Stomach smooth muscle (tissue), 2 donors: ENCODE measurements around the gene PICK1.
A peak's percentile ranks its signal among the peaks of the same experiment; 100 is the strongest.

ENCODE experiments used
- H3K27ac ChIP-seq: one replicate; pipeline ENCODE4 v1.7.0; 2013; ENCODE audit warnings: mild to moderate bottlenecking, low read length, inconsistent platforms
- H3K27me3 ChIP-seq, 2 donors: one replicate each; pipeline ENCODE4 v1.7.0; 2013; ENCODE audit warnings: low read length in 2 of 2; ENCODE audit not compliant: insufficient read depth in 2 of 2, control insufficient read depth in 1 of 2
- H3K36me3 ChIP-seq, 2 donors: one replicate each; pipeline ENCODE4 v1.7.0; 2013; ENCODE audit warnings: low read length in 2 of 2; ENCODE audit not compliant: control insufficient read depth in 2 of 2, insufficient read depth in 2 of 2
- H3K4me1 ChIP-seq: one replicate; pipeline ENCODE4 v1.7.0; 2013; ENCODE audit warnings: low read length; ENCODE audit not compliant: control insufficient read depth, insufficient read depth
- H3K4me3 ChIP-seq, 2 donors: one replicate each; pipeline ENCODE4 v1.7.0; 2013; ENCODE audit warnings: low read length in 2 of 2
- H3K9ac ChIP-seq, 2 donors: one replicate each; pipeline ENCODE4 v1.7.0; 2013; ENCODE audit warnings: low read length in 2 of 2, mild to moderate bottlenecking in 1 of 2
- H3K9me3 ChIP-seq, 2 donors: one replicate each; pipeline ENCODE4 v1.7.0; 2013; ENCODE audit warnings: low read length in 2 of 2; ENCODE audit not compliant: control insufficient read depth in 2 of 2
- donor health status: healthy.
- donor health status: Pancreatic carcinoma.

PICK1 gene

GRCh38 chr22:38056969-38057891, at the start of gene PICK1:
TSS of gene PICK1 (plus strand) at chr22:38057404. CDS start at chr22:38057810, 406 bp downstream.
- peaks cover 9% of the 10 kb centered on the region for H3K4me1 ChIP-seq
- H3K27me3 ChIP-seq = peaks cover 0 to 12% of the 10 kb centered on the region in 2 donors
- H3K9me3 ChIP-seq = no peaks in the 10 kb centered on the region
- peak within 1 kb of the TSS; percentile 83 for H3K4me3 ChIP-seq
- H3K36me3 ChIP-seq = peaks cover 0 to 6% of the 10 kb centered on the region in 2 donors
- peak within 1 kb of the TSS; percentile 77 for H3K27ac ChIP-seq
- peak within 1 kb of the TSS; percentile 77 to 81 for H3K9ac ChIP-seq

- peaks cover 2% of the 10 kb centered on the region for H3K4me1 ChIP-seq
- H3K4me3 ChIP-seq = no peak overlapping the region
- no peak overlapping the region for H3K27ac ChIP-seq
- no peaks in the 10 kb centered on the region for H3K9me3 ChIP-seq
- no peaks in the 10 kb centered on the region for H3K27me3 ChIP-seq
- no peak overlapping the region for H3K9ac ChIP-seq
- no peaks in the 10 kb centered on the region for H3K36me3 ChIP-seq
Measured at GRCh38 chr22:38009000-38009806, 48.0 kb upstream of the PICK1 start.

GRCh38 chr22:38012604-38013072, 44.6 kb upstream of the PICK1 start:
- no peak overlapping the region for H3K4me3 ChIP-seq
- H3K9me3 ChIP-seq = no peaks in the 10 kb centered on the region
- peaks cover 16% of the 10 kb centered on the region for H3K4me1 ChIP-seq
- H3K27me3 ChIP-seq = no peaks in the 10 kb centered on the region
- no peaks in the 10 kb centered on the region for H3K36me3 ChIP-seq
- no peak overlapping the region for H3K9ac ChIP-seq
- H3K27ac ChIP-seq = no peak overlapping the region

- no peak overlapping the region for H3K4me3 ChIP-seq
- H3K4me1 ChIP-seq = peaks cover 21% of the 10 kb centered on the region
- no peaks in the 10 kb centered on the region for H3K9me3 ChIP-seq
- no peak overlapping the region for H3K27ac ChIP-seq
- H3K36me3 ChIP-seq = no peaks in the 10 kb centered on the region
- no peaks in the 10 kb centered on the region for H3K27me3 ChIP-seq
- no peak overlapping the region for H3K9ac ChIP-seq
Measured at GRCh38 chr22:38014083-38014482, 43.1 kb upstream of the PICK1 start.

GRCh38 chr22:38016182-38017151, 40.7 kb upstream of the PICK1 start:
- H3K36me3 ChIP-seq = no peaks in the 10 kb centered on the region
- H3K27me3 ChIP-seq = no peaks in the 10 kb centered on the region
- H3K27ac ChIP-seq = peak overlapping the region; percentile 49
- H3K9me3 ChIP-seq = no peaks in the 10 kb centered on the region
- H3K4me1 ChIP-seq = peaks cover 25% of the 10 kb centered on the region
- peak overlapping the region; percentile 42 to 51 for H3K9ac ChIP-seq
- peak overlapping the region in 1 of 2 donors; percentile 47 for H3K4me3 ChIP-seq

GRCh38 chr22:38017272-38017920, 39.8 kb upstream of the PICK1 start:
- Histone ChIP-seq H3K27me3 (no peaks in the 10 kb centered on the region), H3K9me3 (no peaks in the 10 kb centered on the region), H3K4me1 (peaks cover 25% of the 10 kb centered on the region), H3K4me3 (peak overlapping the region in 1 of 2 donors; percentile 8), H3K27ac (peak overlapping the region; percentile 49), H3K36me3 (no peaks in the 10 kb centered on the region), H3K9ac (peak overlapping the region; percentile 42 to 51)

- H3K9me3 ChIP-seq = no peaks in the 10 kb centered on the region
- H3K27ac ChIP-seq = peak overlapping the region; percentile 49
- no peaks in the 10 kb centered on the region for H3K36me3 ChIP-seq
- no peak overlapping the region for H3K4me3 ChIP-seq
- peaks cover 25% of the 10 kb centered on the region for H3K4me1 ChIP-seq
- H3K27me3 ChIP-seq = no peaks in the 10 kb centered on the region
- H3K9ac ChIP-seq = no peak overlapping the region
Measured at GRCh38 chr22:38017939-38018885, 39.0 kb upstream of the PICK1 start.

- no peaks in the 10 kb centered on the region for H3K36me3 ChIP-seq
- no peaks in the 10 kb centered on the region for H3K27me3 ChIP-seq
- H3K9ac ChIP-seq = no peak overlapping the region
- no peaks in the 10 kb centered on the region for H3K9me3 ChIP-seq
- peaks cover 25% of the 10 kb centered on the region for H3K4me1 ChIP-seq
- no peak overlapping the region for H3K27ac ChIP-seq
- no peak overlapping the region for H3K4me3 ChIP-seq
Measured at GRCh38 chr22:38018938-38019827, 38.0 kb upstream of the PICK1 start.
